HepG2 (cell line): ENCODE data around the gene NDUFV1. TPM values are rescaled to one million over a fixed set of nuclear protein-coding genes. Genes with fewer than 3 reads are reported as not detected.

Experiments used
- ATAC-seq: fragments of 200-7000 bp; cut with Tn5 transposase; 3 replicates; pipeline ENCODE4 v1.9.1; 2020; ENCODE audit warnings: mild to moderate bottlenecking, moderate library complexity
- BruUV-seq: library from RNA; stranded (reverse); fragments of 400-500 nt; replicated peaks from 2 replicates; lab custom pipeline; 2021; lab: Mats Ljungman, UMichigan
- CTCF ChIA-PET: fragments of 300-600 bp; formaldehyde crosslinking; extraction: SDS; loops from one replicate; lab custom pipeline; 2021; ENCODE audit warnings: low total read pairs, inconsistent platforms, low intra/inter-chr PET ratio; lab: Yijun Ruan, JAX
- POLR2A ChIA-PET: fragments of 350-600 bp; sonication (Branson Sonifier 250); formaldehyde crosslinking; loops from one replicate; lab custom pipeline; 2020; ENCODE audit warnings: antibody characterized with exemption, inconsistent platforms; lab: Yijun Ruan, JAX
- DNase-seq: peaks from one replicate; pipeline ENCODE4 v3.0.0-alpha.2; 2015; ENCODE audit warnings: low spot score
- FAIRE-seq: peaks from 3 replicates; lab custom pipeline; 2011; peaks lifted over from hg19 to GRCh38; lab: Jason Lieb, UNC
- H2AFZ ChIP-seq: one replicate; pipeline ENCODE4 v1.6.1; 2011; ENCODE audit warnings: low read length, inconsistent platforms
- H3K27ac ChIP-seq: fragments of 300-600 bp; 3 replicates; pipeline ENCODE4 v1.8.0; 2011; ENCODE audit warnings: mixed run types, mild to moderate bottlenecking, mixed read lengths, low read length, inconsistent platforms; ENCODE audit not compliant: insufficient read depth; ENCODE audit errors: extremely low read length
- H3K27me3 ChIP-seq, 2 experiments: fragments of 200-600 bp in 1 of 2; 2 replicates in 1 of 2; 3 replicates in 1 of 2; pipeline versions ENCODE4 v1.6.0 to v1.8.0; 2011; ENCODE audit warnings: low read length in 2 of 2, mild to moderate bottlenecking in 2 of 2, moderate library complexity in 2 of 2, inconsistent platforms in 1 of 2; ENCODE audit not compliant: insufficient read depth in 2 of 2, control insufficient read depth in 1 of 2
- H3K36me3 ChIP-seq, 2 experiments: fragments of 200-600 bp in 1 of 2; replicated peaks in 1 of 2; 2 replicates in 1 of 2; 3 replicates in 1 of 2; pipeline versions ENCODE4 v1.5.1 to v1.8.0; 2011; ENCODE audit warnings: low read length in 2 of 2, inconsistent platforms in 1 of 2; ENCODE audit not compliant: insufficient read depth in 2 of 2, control insufficient read depth in 1 of 2
- H3K4me1 ChIP-seq: 2 replicates; pipeline ENCODE4 v1.5.1; 2012; ENCODE audit warnings: low read length, inconsistent platforms; ENCODE audit not compliant: insufficient read depth
- H3K4me2 ChIP-seq: 2 replicates; pipeline ENCODE4 v1.6.0; 2011; ENCODE audit warnings: low read depth, low read length, inconsistent platforms
- H3K4me3 ChIP-seq, 3 experiments: fragments of 200-600 bp in 1 of 3; sonication (generic), shearing (Covaris generic) in 1 of 3; replicated peaks in 1 of 3; 2 replicates each; pipeline ENCODE4 v1.5.1; 2011 to 2016; ENCODE audit warnings: low read length in 3 of 3, inconsistent platforms in 2 of 3, low read depth in 2 of 3, mild to moderate bottlenecking in 2 of 3, control low read depth in 1 of 3, mixed read lengths in 1 of 3; ENCODE audit not compliant: insufficient read depth in 1 of 3
- H3K79me2 ChIP-seq: one replicate; pipeline ENCODE4 v1.6.1; 2011; ENCODE audit warnings: low read length, inconsistent platforms; ENCODE audit not compliant: insufficient read depth
- H3K9ac ChIP-seq: 2 replicates; pipeline ENCODE4 v1.6.0; 2011; ENCODE audit warnings: mild to moderate bottlenecking, low read depth, low read length, inconsistent platforms; ENCODE audit not compliant: insufficient read depth
- H3K9me3 ChIP-seq: 2 replicates; pipeline ENCODE4 v1.5.1; 2012; ENCODE audit warnings: mild to moderate bottlenecking, low read length
- H4K20me1 ChIP-seq: 2 replicates; pipeline ENCODE4 v1.6.0; 2011; ENCODE audit warnings: inconsistent platforms, mild to moderate bottlenecking, low read length, moderate library complexity; ENCODE audit not compliant: insufficient read depth
- ATF4 ChIP-seq, 2 experiments: fragments of 450-650 bp in 1 of 2; sonication (generic) in 1 of 2; formaldehyde crosslinking; IDR thresholded peaks; 2 replicates each; pipeline versions ENCODE4 v1.5.0 to v1.8.0; 2020 to 2022; ENCODE audit warnings: mild to moderate bottlenecking in 1 of 2, missing genetic modification reagents in 1 of 2
- EED ChIP-seq: sonication (generic); formaldehyde crosslinking; IDR thresholded peaks from 2 replicates; pipeline ENCODE4 v1.5.0; 2020; ENCODE audit warnings: mild to moderate bottlenecking, missing genetic modification reagents
- HNRNPLL ChIP-seq: fragments of 200-400 bp; formaldehyde crosslinking; IDR thresholded peaks from 2 replicates; pipeline ENCODE4 v1.6.1; 2017; ENCODE audit warnings: mild to moderate bottlenecking, low read depth, low read length; ENCODE audit not compliant: poor library complexity, severe bottlenecking
- IRF2 ChIP-seq: IDR thresholded peaks from 2 replicates; pipeline ENCODE4 v1.6.1; 2018; ENCODE audit warnings: missing genetic modification reagents, missing compliant biosample characterization
- NFE2L2 ChIP-seq: fragments of 150-350 bp; IDR thresholded peaks from 2 replicates; pipeline ENCODE4 v1.6.1; 2014; ENCODE audit warnings: low read length
- RBAK ChIP-seq: sonication (generic); formaldehyde crosslinking; IDR thresholded peaks from 2 replicates; pipeline ENCODE4 v1.5.1; 2020; ENCODE audit warnings: mild to moderate bottlenecking, missing genetic modification reagents
- TAF15 ChIP-seq: fragments of 200-400 bp; formaldehyde crosslinking; IDR thresholded peaks from one replicate; pipeline ENCODE4 v1.6.1; 2018; ENCODE audit warnings: mild to moderate bottlenecking, low read depth, low read length; ENCODE audit not compliant: poor library complexity, severe bottlenecking
- ZIK1 ChIP-seq: sonication (generic); formaldehyde crosslinking; IDR thresholded peaks from 2 replicates; pipeline ENCODE4 v1.5.0; 2020; ENCODE audit warnings: mild to moderate bottlenecking, low read depth, missing genetic modification reagents, borderline replicate concordance
- ZNF12 ChIP-seq: sonication (generic); formaldehyde crosslinking; IDR thresholded peaks from 2 replicates; pipeline ENCODE4 v1.5.0; 2020; ENCODE audit warnings: missing genetic modification reagents
- ZNF263 ChIP-seq: sonication (generic); formaldehyde crosslinking; IDR thresholded peaks from 2 replicates; pipeline ENCODE4 v1.4.0; 2020; ENCODE audit warnings: missing genetic modification reagents
- ZNF275 ChIP-seq: sonication (generic); formaldehyde crosslinking; IDR thresholded peaks from 2 replicates; pipeline ENCODE4 v1.8.0; 2022; ENCODE audit warnings: missing genetic modification reagents, mild to moderate bottlenecking, inconsistent platforms, borderline replicate concordance
- ZNF577 ChIP-seq: sonication (generic); formaldehyde crosslinking; IDR thresholded peaks from 2 replicates; pipeline ENCODE4 v1.4.0; 2020; ENCODE audit warnings: mild to moderate bottlenecking, low read depth, missing genetic modification reagents, borderline replicate concordance
- ZNF672 ChIP-seq: sonication (generic); formaldehyde crosslinking; IDR thresholded peaks from 2 replicates; pipeline ENCODE4 v1.8.1; 2022; ENCODE audit warnings: missing genetic modification reagents
- ZNF724P ChIP-seq: sonication (generic); formaldehyde crosslinking; IDR thresholded peaks from 2 replicates; pipeline ENCODE4 v1.8.0; 2022; ENCODE audit warnings: missing genetic modification reagents, borderline replicate concordance
- ZNF772 ChIP-seq: sonication (generic); formaldehyde crosslinking; IDR thresholded peaks from 2 replicates; pipeline ENCODE4 v1.5.0; 2020; ENCODE audit warnings: mild to moderate bottlenecking, missing genetic modification reagents
- ZNF780A ChIP-seq: sonication (generic); formaldehyde crosslinking; IDR thresholded peaks from 2 replicates; pipeline ENCODE4 v1.8.0; 2022; ENCODE audit warnings: mild to moderate bottlenecking, missing genetic modification reagents, moderate library complexity
- ZNF879 ChIP-seq: sonication (generic); formaldehyde crosslinking; IDR thresholded peaks from 2 replicates; pipeline ENCODE4 v1.8.1; 2023; ENCODE audit warnings: missing genetic modification reagents
- WGBS: methylation state at CpG from one replicate; pipeline ENCODE4 v1.1.6; 2017; ENCODE audit warnings: low lambda C conversion rate; 5-methylcytosine and 5-hydroxymethylcytosine counted together
- in situ Hi-C: cut with HindIII; loops from 2 replicates; pipeline ENCODE4 v1.10.0; 2017; ENCODE audit warnings: low pct_unique_long_range_greater_than_20kb; ENCODE audit not compliant: extremely low pct_ligation_motif_present
- intact Hi-C: fragments of 100-400 bp; cut with micrococcal nuclease; formaldehyde crosslinking; loops from one replicate; pipeline ENCODE4 v1.10.0; 2022; ENCODE audit not compliant: unreplicated experiment
- polyA plus RNA-seq, 8 experiments: library from polyadenylated mRNA; depleted of rRNA in 3 of 8; stranded (reverse) in 7 of 8; unstranded in 1 of 8; fragments of >200 nt; fragmentation: Illumina TruSeq in 4 of 8; extraction: Trizol in 4 of 8; gene quantifications; 2 replicates each; pipeline versions ENCODE4 v1.2.1 to v1.2.3, GENCODE V29; 2011 to 2016; ENCODE audit warnings: low read depth in 4 of 8, missing spikeins in 1 of 8, mixed read lengths in 1 of 8; ENCODE audit not compliant: insufficient read depth in 1 of 8
- total RNA-seq, 5 experiments: library from RNA; depleted of rRNA; stranded (reverse); fragments of >200 nt; fragmentation: Illumina TruSeq; extraction: Trizol; gene quantifications; 2 replicates each; pipeline ENCODE4 v1.2.3, GENCODE V29; 2016; ENCODE audit warnings: low read depth in 1 of 5

Gene NDUFV1
- total and polyA plus RNA-seq, 2 of the 13 experiments (the other 11 are each of a cell fraction or from before 2014, with no cell fraction given) = 88.9 to 137 TPM

GRCh38 chr11:67656278-67656922, 49.7 kb downstream of the NDUFV1 start:
- TF ChIP-seq ZNF724P (CRISPR knock-in tag) (peak; percentile 77; the same call in 1 of the 2 replicates), ZNF577 (CRISPR knock-in tag) (no peak), ATF4 (CRISPR knock-in tag; IDR thresholded peaks at IDR 0.05) (no peak), NFE2L2 (no peak), IRF2 (CRISPR knock-in tag) (no peak), RBAK (CRISPR knock-in tag) (no peak)
- Histone ChIP-seq H2AFZ (no peak overlapping the region), H3K27me3 (no peaks in the 10 kb centered on the region), H3K4me1 (peaks cover 35% of the 10 kb centered on the region), H3K4me3 (no peak overlapping the region), H3K9ac (no peak overlapping the region), H3K36me3 (no peaks in the 10 kb centered on the region), H3K79me2 (no peaks in the 10 kb centered on the region), H3K4me2 (no peak overlapping the region), H3K27ac (no peak overlapping the region), H4K20me1 (no peaks in the 10 kb centered on the region), H3K9me3 (peaks cover 5% of the 10 kb centered on the region; the same call in 1 of the 2 replicates)
- ChIA-PET CTCF (no interaction called here), POLR2A (no interaction called here)
- DNase-seq (no peak), FAIRE-seq (no peak), ATAC-seq (no peak)
- intact Hi-C loops = no loop called here
- in situ Hi-C loops = loop anchor here (25.0 kb wide), 1 partner anchor 131 kb away; no protein-coding TSS in a partner anchor
- no TSS peak for BruUV-seq
- WGBS = 54% methylated on average over 4 of the region's 4 CpGs

GRCh38 chr11:67657300-67657699, 50.6 kb downstream of the NDUFV1 start:
- 0 out of 5 replicates have a peak, but pooled peaks cover 0 to 1% of the 10 kb centered on the region in 2 experiments for H3K27me3 ChIP-seq
- 18% methylated on average over 3 of the region's 3 CpGs for whole genome bisulfite sequencing
- peak overlapping the region; percentile 2 for H2AFZ ChIP-seq
- FAIRE-seq (no peak), ATAC-seq (no peak), DNase-seq (no peak)
- H3K4me2 ChIP-seq = no peak overlapping the region
- no peak overlapping the region for H3K9ac ChIP-seq
- POLR2A ChIA-PET = interaction anchor here (1.6 kb wide), 1 partner anchor 27 kb away, joined by 13 read pairs; the partner anchor contains the start of gene NUDT8
- peaks cover 26% of the 10 kb centered on the region for H3K4me1 ChIP-seq
- H3K79me2 ChIP-seq = no peaks in the 10 kb centered on the region
- no peaks in the 10 kb centered on the region for H3K36me3 ChIP-seq
- in situ Hi-C loops = loop anchor here (25.0 kb wide), 1 partner anchor 130 kb away; no protein-coding TSS in a partner anchor
- no peaks in the 10 kb centered on the region for H4K20me1 ChIP-seq
- H3K4me3 ChIP-seq = no peak overlapping the region
- intact Hi-C loops = no loop called here
- CTCF ChIA-PET = no interaction called here
- peaks cover 5% of the 10 kb centered on the region; the same call in 1 of the 2 replicates for H3K9me3 ChIP-seq
- BruUV-seq = no TSS peak
- H3K27ac ChIP-seq = no peak overlapping the region
- TF ChIP-seq TAF15 (no peak), ZNF780A (CRISPR knock-in tag) (no peak), EED (CRISPR knock-in tag) (no peak), ZNF772 (CRISPR knock-in tag) (no peak), ZIK1 (no peak), ZNF879 (CRISPR knock-in tag) (no peak), HNRNPLL (no peak), ZNF263 (CRISPR knock-in tag) (no peak), ZNF672 (CRISPR knock-in tag) (no peak), ZNF12 (CRISPR knock-in tag) (no peak), ZNF275 (CRISPR knock-in tag) (no peak)
